Inferior parietal cortex (tissue), 1 donor: ENCODE data around the gene GRIFIN.
"Not testable (repeated sequence)": the region's sequence is repeated elsewhere in the genome, so short reads cannot be mapped to it uniquely, and the experiment has no call there.

Experiments used
- DNase-seq: peaks from one replicate; pipeline ENCODE4 v3.0.0-alpha.2; 2016; ENCODE audit errors: extremely low spot score

GRIFIN gene

DNA sequence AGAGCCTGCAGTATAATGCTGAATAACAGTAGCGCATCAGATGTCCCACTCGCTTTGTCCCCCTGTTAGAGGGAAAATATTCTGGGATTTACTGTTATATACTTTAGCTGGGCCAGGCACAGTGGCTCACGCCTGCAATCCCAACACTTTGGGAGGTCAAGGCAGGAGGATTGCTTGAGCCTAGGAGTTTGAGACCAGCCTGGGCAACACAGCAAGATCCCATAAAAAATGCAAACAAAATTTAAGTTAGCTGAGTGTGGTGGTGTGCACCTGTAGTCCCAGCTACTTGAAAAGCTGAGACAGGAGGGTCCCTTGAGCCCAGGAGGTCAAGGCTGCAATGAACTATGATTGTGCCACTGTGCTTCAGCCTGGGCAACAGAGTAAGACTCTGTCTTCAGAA lies 22.3 kb downstream of the GRIFIN start:
- DNase-seq = not testable (repeated sequence)

DNA sequence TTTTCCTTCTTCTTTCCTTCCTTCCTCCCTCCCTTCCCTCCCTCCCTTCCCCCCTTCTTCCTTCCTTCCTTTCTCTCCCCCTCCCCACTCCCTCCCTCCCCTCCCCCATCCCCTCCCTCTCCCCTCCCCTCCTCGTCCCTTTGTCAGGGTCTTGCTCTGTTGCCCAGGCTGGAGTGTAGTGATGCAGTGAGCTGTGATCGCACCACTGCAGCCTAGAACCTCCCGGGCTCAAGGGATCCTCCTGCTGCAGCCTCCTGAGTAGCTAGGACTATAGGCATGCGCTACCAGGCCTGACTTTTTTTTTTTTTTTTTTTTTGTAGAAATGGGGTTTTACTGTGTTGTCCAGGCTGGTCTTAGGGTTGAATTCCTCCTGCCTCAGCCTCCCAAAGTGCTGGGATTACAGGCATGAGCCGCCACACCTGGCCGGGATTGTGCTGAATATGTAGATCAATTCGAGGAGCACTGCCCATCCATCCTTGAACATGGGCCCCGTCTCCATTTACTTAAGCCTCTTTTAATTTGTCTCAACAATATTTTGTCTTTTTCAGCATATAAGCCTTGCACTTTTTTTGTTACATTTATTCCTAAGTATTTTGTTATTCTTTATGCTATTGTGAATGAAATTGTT lies 23.4 kb downstream of the GRIFIN start:
- DNase-seq = no peak

DNA sequence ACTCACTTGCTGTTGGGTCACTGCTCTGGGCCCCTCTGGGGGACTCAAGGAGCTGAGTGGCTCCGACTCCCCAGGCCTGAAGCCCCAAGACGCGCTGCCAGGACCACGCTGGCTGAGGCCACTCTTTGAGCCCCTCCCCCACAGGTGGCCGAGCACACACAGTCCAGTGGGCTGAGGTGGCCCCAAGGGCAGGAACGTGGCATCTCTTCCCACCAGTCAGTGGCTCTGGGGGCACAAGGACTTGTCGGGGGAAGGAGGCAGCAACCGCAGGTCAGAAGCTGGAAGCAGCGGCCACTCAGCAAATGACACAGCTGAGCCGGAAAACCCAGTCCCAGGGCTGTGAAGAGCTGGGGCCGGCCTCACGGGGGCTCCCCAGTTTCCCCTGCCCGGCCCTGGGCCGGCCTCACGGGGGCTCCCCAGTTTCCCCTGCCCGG lies 24.1 kb downstream of the GRIFIN start:
- no peak for DNase-seq

DNA sequence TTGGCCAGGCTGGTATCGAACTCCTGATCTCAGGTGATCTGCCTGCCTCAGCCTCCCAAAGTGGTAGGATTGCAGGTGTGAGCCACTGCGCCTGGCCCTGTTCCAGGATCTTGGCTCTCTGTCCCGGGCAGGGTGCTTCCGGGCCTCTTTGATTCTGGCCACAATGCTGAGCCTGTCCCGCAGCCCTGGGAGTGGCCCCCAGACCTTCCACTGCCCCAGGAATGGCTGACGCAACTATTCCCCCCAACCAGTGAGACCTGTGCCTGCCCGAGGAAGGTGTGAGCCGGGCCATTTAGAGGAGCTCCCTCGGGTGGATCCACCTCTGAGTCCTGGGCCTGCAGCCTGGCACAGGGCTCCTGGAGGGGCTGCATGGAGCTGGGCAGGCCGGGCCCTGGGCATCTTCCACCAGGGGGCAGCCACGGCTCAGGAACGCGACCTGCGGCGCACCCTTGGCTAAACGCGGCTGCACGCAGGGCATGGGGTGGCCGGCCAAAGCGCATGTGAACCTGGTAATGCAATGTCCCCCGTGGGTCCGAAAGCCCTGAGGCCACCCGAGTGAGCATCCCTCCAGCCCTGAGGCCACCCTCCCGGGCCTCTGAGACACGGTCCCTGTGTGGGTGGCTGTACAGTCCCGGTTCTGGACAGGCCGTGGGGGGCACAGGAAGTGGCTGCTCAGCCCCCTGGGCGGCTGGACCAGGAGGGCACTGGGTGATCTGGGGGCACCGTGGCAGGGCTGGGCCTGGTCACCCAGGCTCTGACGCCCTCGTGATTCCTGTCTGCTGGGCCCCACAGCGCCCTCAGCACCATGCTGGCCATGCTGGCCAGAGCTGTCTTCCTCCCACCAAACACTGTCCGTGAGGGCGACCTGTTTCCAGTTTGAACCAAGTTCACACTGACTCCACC lies 24.8 kb downstream of the GRIFIN start:
- DNase-seq = peak; percentile 72

DNA sequence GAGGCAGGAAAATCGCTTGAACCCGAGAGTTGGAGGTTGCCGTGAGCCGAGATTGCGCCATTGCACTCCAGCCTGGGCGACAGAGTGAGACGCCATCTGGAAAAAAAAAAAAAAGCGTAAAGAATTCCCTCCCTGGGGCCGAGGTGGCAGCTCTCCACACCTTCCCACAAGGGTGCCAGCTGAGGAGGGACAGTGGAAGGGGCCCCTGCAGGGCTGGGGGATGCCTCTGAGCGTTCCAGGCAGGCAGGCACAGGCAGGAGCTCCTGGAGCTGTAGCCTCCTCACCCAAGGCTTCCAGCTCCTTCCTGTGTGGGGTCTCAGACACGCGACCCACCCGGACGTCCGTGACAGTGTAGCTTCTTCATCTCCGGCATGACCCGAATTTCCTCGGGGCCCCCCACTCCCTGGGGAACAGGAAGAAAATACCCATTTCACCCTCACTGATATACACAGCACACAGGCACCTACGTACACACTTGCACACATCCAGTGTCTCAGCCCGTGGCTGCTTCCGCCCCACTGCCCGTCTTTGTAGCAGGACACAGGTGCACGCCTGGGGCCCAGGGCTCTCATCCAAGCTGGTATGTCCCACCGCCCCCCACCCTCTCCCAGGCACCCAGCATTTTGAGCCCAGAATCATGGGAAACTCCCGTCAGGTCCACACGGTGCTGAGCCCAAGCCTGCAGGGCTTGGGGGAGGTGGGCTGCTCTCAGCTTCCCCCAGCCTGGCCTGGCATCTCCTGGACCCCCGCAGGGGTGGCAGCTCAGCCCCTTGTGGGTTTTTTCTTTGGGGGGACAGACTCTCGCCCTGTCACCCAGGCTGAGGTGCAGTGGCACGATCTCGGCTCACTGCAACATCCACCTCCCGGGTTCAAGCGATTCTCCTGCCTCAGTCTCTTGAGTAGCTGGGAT lies 25.7 kb downstream of the GRIFIN start:
- no peak for DNase-seq

DNA sequence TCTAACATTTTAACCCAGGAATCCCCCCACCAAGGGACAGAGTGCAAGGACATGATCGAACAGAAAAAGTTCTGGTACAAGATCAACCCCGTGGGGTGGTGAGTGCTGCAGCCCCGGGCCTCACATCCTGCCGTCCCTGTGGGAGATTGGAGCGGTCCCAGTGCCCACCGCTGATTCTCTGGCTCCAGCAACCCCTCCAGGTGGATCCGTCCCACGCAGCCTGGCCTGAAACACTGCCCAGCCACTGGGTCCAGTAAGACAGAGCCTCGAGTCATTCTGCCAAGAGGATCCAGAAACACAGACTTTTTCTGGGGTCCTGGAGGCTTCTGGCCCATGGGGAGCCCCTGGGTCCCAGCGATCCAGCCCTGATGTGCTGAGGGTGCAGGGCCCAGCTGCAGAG lies 29.5 kb downstream of the GRIFIN start:
- DNase-seq = no peak

DNA sequence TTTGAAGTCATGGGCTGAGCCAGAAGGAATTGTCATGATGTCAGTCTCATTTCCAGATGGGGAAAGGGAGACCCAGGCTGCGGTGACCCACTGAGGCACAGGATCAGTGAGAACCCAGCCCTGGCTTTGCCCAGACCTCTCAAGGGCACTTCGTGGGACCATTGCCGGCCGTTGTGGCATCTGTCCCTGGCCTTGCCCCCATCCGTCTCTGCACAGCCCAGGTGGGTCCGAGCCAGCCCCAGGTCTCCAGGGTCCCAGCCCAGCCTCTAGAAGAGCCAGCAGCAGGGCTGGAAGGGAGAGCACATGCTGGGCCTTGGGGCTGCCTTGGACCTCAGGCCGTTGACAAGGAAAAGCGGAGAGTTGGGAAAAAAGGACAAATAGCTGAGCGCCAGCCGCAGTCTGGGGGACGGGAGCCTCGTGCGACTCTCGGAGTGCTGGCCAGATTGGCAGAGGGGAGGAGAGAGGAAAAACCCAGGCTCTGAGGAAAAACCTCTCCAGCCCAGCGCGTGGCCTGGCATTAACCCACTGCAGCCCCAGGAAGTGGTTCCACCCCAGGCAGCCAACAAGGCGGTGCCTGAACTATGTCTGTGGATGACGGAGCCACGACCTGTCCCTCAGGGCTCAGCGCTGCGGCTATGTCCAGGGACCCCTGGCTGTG lies 30.2 kb downstream of the GRIFIN start:
- DNase-seq = no peak

DNA sequence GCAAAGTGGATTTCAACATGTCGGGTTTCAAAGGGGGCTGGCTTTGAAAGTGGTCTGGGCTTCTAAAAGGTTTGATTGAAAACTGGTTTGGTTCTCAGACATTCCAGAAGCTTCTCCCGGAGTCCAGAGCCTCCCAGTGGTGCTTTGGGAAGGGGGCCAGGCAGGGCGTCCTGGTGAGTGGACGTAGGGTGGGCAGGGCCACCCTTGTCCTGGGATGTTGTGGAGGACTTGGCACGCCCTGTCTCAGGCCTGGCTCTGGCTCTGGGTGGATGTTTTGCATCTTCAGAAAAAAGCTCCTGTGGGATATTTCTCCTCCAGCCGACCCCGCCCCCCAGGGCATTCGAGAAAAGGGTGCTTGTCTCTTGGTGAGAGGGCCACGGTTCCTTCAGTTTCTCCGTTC lies 31.2 kb downstream of the GRIFIN start:
- DNase-seq = no peak

DNA sequence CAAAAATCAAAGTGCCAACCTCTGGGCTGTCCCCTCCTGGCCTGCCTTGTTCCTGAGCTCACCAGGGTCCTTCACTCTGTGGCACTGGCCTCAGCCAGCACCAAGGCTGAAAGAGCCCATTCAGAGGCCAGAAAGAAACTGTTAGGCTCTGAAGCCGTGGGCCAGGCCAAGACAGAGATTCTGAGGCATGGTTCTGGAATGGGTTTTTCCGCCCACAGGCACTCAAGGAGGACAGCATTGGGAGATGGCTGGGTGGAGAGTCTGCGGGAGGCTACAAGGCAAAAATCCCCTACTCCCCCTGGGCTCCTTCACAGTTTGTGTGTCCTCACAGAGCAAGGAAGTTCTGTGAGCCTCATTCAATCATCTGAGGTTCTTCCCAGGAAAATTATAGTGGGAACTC lies 31.7 kb downstream of the GRIFIN start:
- DNase-seq = no peak

DNA sequence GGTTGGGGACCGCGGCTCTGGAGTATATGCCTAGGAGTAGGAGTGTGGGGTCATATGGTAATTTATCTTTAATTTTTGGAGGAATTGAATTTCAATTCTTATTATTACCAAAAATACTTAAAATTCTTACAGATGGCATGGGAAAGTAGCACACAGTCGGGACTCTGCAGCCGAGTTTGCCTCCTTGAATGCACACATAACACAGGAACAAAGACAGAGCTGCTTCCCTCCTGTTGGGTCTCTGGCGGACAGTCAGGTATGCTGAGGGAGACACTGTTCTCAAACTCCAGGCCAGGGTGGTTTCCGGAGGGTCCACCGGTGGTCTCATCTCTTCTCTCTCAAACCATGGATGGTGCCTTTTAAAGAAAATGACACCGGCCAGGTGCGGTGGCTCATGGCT lies 32.7 kb downstream of the GRIFIN start:
- DNase-seq = no peak

DNA sequence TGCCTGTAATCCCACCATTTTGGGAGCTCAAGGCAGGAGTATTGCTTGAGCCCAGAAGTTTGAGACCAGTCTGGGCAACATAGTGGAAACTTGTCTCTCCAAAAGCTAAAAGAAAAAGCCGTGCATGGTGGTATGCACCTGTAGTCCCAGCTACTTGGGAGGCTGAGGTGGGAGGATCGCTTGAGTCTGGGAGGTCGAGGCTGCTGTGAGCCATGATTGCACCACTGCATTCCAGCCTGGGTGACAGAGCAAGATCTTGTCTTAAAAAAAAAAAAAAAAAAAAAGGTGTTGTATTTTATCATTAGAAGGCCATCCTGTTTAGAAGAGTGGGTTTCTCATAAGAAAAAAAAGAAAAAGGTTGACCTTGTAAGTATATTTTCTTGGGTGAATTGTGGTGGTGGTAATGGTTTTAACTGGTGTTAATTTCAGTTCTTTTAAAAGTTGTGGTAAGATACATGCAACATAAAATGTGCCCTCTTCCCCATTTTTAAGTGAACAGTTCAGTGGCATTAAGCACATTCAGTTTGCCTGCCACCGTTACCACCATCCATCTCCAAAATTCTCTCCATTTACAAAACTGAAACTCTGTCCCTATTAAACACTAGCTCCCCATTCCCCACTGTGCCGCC lies 34.7 kb downstream of the GRIFIN start:
- DNase-seq = no peak

DNA sequence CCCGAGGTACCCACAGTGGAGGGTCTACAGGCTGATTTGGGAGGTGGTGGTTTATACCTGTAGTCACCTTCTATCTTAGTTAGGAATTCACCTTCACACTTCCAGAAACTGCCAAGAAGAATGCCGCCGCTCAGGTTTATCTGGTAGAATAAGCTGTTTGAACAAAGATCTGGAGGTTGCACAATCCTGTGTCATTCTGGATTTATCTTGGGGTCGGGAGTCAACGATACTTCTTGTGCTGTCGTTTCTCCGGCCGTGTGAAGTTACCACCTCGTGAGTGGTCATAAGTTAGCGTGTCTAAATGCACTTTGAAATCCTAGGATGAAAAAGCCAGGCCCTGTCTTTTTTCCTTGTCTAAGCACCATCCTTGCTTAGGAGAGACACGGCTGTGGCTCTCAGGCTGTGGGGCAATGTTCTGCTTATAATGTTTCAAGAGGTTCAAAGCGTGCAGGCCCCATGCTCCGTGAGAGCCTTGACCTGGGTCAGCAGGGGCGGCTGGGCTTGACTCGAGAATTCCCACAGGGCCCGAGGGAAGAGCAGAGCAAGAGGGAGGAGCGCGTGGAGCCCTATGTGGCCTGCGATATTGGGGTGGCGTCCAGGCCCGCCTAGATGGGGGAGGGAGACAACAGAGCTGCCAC lies 35.5 kb downstream of the GRIFIN start:
- no peak for DNase-seq

DNA sequence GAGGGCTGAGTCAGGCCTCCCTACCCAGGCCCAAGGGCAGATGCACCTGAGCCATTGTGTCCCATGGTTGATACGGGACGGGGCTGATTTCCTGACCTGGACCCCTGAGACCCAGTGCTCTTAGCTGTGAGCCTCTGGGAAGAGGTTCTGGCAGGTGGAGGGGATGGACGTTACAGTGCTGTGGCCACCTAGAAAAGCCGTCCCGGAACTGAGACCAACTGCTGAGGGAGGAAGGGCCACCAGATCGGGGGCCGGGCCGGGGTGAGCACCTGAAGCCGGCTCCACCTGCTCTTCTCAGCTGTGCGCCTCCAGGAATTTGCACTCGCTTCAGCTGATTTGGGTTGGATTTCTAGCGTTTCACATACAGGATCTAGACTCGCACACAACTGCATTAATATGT lies 37.4 kb downstream of the GRIFIN start:
- no peak for DNase-seq

DNA sequence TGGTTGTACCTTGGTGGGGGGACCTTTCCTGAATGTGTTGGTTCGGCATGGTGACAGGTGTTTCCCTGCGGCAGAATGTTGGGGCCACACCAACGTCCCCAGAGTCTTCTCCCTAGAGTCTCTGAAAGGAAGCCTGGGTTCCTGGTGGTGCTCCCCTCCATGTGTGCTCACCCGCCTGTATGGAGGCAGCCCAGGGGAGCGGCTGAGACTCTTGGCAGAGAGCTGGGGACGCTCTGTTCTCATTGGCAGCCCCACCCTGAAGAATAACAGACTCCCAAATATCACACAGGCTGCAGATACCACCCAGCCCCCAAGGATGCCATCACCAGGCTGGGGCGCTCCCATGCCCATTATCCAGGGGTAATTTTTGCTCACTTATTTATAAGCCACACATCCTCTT lies 38.0 kb downstream of the GRIFIN start:
- no peak for DNase-seq

DNA sequence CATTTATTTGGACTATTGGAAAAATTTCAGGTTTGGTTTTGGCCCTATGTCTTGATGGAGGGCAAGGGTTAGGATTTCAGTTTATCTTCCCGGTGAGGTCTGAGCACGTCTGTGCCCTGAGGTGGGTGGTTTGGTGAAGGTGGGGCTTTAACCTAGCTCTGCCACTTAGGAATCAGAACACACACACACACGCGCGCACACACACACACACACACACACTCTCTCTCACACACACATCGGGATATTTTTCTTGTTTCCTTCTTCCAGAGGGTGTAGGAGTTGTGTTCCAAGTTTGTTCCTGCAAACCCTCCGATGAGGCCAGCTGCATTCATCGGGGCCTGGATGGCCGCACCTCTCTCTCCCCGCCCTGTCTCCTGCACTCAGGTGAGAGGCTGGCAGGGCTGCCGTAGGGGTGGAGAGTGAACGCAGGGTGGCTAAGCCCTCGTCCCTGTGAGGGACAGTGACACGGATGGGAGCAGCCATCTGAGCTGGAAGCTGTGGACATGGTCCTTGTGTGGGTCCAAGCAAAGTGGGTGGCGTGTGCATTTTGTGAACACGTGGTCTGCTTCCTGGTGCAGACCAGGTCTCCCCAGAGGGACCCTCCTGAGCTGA lies 38.6 kb downstream of the GRIFIN start:
- no peak for DNase-seq

DNA sequence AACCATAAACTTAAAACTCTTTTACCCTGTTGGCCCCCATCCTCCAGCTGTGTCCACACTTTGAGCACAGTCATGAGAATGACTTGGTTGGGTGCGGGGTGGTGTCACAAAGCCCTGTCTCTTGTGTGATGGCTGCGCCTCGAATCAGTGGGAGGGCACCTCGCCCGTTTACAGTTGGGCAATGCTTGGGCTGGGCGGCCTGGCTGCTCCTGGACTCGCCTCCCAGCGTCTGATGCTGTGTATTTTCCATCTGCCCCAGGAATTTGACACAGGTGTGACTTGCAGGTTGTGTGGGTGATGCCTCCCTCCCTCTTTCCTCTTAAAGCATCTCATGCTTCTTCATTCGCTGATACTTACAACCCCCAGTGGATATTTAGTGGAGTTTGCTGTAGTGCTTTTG lies 39.1 kb downstream of the GRIFIN start:
- no peak for DNase-seq

DNA sequence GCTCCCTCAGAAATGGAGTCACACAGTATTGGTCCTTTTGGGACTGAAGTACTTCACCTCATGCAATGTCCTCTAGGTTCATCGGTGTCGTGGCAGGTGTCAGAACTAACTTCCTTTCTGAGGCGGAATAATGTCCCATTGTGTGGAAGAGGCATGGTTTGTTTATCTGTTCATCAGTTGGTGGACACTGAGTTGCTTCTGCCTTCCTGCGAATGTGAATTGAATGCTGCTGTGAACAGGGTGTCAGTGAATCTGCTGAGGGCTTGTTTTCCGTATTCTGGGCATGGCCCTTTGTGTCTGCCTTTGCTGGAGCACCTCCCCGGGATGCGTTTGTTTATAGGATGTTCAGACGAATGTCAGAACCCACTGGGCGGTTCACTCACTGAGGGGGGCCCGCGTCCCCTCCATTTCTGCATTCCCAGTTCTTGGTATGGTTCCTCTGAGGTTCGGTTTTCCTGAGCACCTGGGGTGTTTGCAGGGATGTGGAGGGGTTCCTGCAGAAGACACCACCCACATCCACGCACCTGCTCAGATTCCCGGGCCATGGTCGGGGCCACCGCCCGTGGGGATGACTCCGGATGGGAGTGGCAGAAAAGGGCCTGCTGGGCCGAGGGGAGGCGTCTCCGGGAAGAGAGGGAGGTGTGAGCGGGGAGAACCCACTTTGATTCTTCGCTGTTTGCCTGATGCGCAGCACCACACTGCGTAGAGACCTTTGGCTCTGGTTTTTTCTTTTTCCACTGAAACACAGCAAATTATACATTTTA lies 39.7 kb downstream of the GRIFIN start:
- no peak for DNase-seq

DNA sequence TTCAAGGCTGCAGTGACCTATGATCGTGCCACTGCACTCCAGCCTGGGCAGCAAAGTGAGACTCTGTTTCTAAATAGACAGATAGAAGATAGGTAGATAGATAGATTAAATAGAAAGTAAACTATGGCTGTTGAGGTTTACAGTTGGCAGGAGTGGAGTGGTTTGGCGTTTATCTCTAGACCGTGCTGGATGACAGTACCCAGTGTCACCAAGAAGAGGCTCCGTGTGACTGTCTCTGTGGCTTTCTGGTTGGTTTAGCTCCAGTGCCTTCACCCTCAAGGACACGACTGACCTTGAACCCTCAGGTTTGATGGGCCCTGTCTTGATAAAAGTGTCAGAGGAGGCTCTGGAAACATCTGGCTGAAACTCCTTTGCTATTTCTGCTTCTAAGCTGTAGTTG lies 41.1 kb downstream of the GRIFIN start:
- no peak for DNase-seq

DNA sequence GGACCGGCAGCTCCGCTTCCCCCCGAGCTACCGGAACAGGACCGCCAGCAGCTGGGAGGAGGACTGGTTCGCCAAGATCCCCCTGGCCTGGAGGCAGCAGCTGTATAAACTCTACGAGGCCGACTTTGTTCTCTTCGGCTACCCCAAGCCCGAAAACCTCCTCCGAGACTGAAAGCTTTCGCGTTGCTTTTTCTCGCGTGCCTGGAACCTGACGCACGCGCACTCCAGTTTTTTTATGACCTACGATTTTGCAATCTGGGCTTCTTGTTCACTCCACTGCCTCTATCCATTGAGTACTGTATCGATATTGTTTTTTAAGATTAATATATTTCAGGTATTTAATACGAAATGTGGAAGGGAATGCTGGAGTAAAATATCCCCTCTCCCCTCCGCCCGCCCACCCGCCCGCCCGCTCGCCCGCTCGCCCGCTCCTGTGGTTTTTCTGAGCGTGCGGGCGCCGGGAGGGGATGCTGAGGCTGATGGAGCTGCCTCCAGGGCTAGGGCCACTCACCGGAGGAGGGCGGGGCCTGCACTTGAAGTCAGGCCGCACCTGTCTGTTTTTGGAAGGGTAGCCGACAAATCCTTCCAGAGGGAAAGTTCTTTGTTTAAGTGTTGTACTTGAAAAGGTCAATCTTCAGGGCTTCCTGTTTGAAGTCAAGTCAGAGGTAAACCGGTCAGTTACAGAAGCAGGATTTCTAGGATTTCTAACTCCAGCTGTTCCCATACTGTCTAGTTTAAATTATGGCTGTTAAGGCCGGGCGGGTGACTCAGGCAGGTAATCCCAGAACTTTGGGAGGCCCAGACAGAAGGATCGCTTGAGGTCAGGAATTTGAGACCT lies 42.3 kb downstream of the GRIFIN start:
- no peak for DNase-seq
